GM23338 (cell line): ENCODE data around the gene NBEAL2. TPM values are rescaled to one million over a fixed set of nuclear protein-coding genes. Genes with fewer than 3 reads are reported as not detected.

ENCODE experiments used
- ATAC-seq: fragments of 200-7000 bp; cut with Tn5 transposase; 3 replicates; pipeline ENCODE4 v1.9.1; 2020
- DNase-seq: peaks from one replicate; pipeline ENCODE4 v3.0.0-alpha.2; 2015; ENCODE audit warnings: low spot score
- H2AFZ ChIP-seq: fragments of 200-600 bp; sonication (generic); 2 replicates; pipeline ENCODE4 v1.8.0; 2016; ENCODE audit warnings: antibody characterized with exemption, mild to moderate bottlenecking, moderate library complexity
- H3F3A ChIP-seq: fragments of 200-600 bp; sonication (generic); replicated peaks from 2 replicates; pipeline ENCODE4 v1.8.0; 2017; ENCODE audit warnings: antibody characterized with exemption, mixed run types, low read depth
- H3K27ac ChIP-seq: fragments of 200-600 bp; sonication (generic); 2 replicates; pipeline ENCODE4 v1.6.1; 2016; ENCODE audit warnings: low read depth
- H3K27me3 ChIP-seq: fragments of 200-600 bp; sonication (generic); 2 replicates; pipeline ENCODE4 v1.8.0; 2016; ENCODE audit warnings: mild to moderate bottlenecking, mixed run types, moderate library complexity; ENCODE audit not compliant: insufficient read depth
- H3K36me3 ChIP-seq: fragments of 200-600 bp; sonication (generic); 2 replicates; pipeline ENCODE4 v1.8.0; 2016; ENCODE audit warnings: mild to moderate bottlenecking; ENCODE audit not compliant: insufficient read depth
- H3K4me1 ChIP-seq: fragments of 200-600 bp; sonication (generic); 2 replicates; pipeline ENCODE4 v1.8.0; 2016; ENCODE audit warnings: mild to moderate bottlenecking, moderate library complexity; ENCODE audit not compliant: insufficient read depth
- H3K4me2 ChIP-seq: fragments of 200-600 bp; sonication (generic); 2 replicates; pipeline ENCODE4 v1.7.1; 2017; ENCODE audit warnings: mixed run types
- H3K4me3 ChIP-seq: fragments of 200-600 bp; sonication (generic); 2 replicates; pipeline ENCODE4 v1.6.1; 2016; ENCODE audit warnings: mixed run types
- H3K79me2 ChIP-seq: fragments of 200-600 bp; sonication (generic); replicated peaks from 2 replicates; pipeline ENCODE4 v1.8.0; 2017; ENCODE audit warnings: mild to moderate bottlenecking; ENCODE audit not compliant: insufficient read depth
- H3K9me2 ChIP-seq: fragments of 200-600 bp; sonication (generic); 2 replicates; pipeline ENCODE4 v1.8.0; 2017; ENCODE audit not compliant: insufficient read depth
- H4K20me1 ChIP-seq: fragments of 200-600 bp; sonication (generic); replicated peaks from 2 replicates; pipeline ENCODE4 v1.8.0; 2017; ENCODE audit warnings: mild to moderate bottlenecking; ENCODE audit not compliant: insufficient read depth
- H3K27ac Mint-ChIP-seq: 2 replicates; pipeline ENCODE4 v1.8.0; 2020; ENCODE audit warnings: inconsistent platforms, mild to moderate bottlenecking, moderate library complexity, mixed read lengths
- H3K27me3 Mint-ChIP-seq: 3 replicates; pipeline ENCODE4 v1.8.0; 2022; ENCODE audit warnings: low read depth, mild to moderate bottlenecking, moderate library complexity, mixed read lengths, inconsistent platforms; ENCODE audit not compliant: insufficient read depth, poor library complexity
- H3K36me3 Mint-ChIP-seq: 3 replicates; pipeline ENCODE4 v1.8.0; 2021; ENCODE audit warnings: low read depth, mild to moderate bottlenecking, inconsistent platforms, moderate library complexity, mixed read lengths
- H3K4me1 Mint-ChIP-seq: 3 replicates; pipeline ENCODE4 v1.8.0; 2020; ENCODE audit warnings: mild to moderate bottlenecking, inconsistent platforms, mixed read lengths
- H3K4me3 Mint-ChIP-seq: 3 replicates; pipeline ENCODE4 v1.8.0; 2021; ENCODE audit warnings: moderate library complexity, mild to moderate bottlenecking, inconsistent platforms, mixed read lengths
- H3K9me3 Mint-ChIP-seq: 3 replicates; pipeline ENCODE4 v1.8.0; 2020; ENCODE audit warnings: moderate library complexity, mild to moderate bottlenecking, inconsistent platforms, mixed read lengths
- CREB1 ChIP-seq: fragments of 250-450 bp; sonication (Bioruptor Pico); IDR thresholded peaks from 2 replicates; pipeline ENCODE4 v1.5.0; 2020; ENCODE audit warnings: low read depth, mild to moderate bottlenecking, moderate library complexity
- ETS1 ChIP-seq: IDR thresholded peaks from 2 replicates; pipeline ENCODE4 v1.6.1; 2016; ENCODE audit warnings: antibody characterized with exemption
- EZH2 ChIP-seq: fragments of 200-600 bp; sonication (generic); IDR thresholded peaks from one replicate; pipeline ENCODE4 v1.8.0; 2017; ENCODE audit warnings: antibody characterized with exemption, mild to moderate bottlenecking, low read depth; ENCODE audit not compliant: unreplicated experiment
- EZH2phosphoT487 ChIP-seq: fragments of 200-600 bp; sonication (generic); IDR thresholded peaks from one replicate; pipeline ENCODE4 v1.8.1; 2018; ENCODE audit warnings: antibody characterized with exemption; ENCODE audit not compliant: unreplicated experiment
- JUNB ChIP-seq: IDR thresholded peaks from one replicate; pipeline ENCODE4 v1.6.1; 2016; ENCODE audit warnings: antibody characterized with exemption; ENCODE audit not compliant: unreplicated experiment
- NANOG ChIP-seq: IDR thresholded peaks from 2 replicates; pipeline ENCODE4 v1.6.1; 2016; ENCODE audit warnings: antibody characterized with exemption, borderline replicate concordance
- POLR2AphosphoS5 ChIP-seq: IDR thresholded peaks from 2 replicates; pipeline ENCODE4 v1.6.1; 2016; ENCODE audit warnings: antibody characterized with exemption, low read depth
- REST ChIP-seq: IDR thresholded peaks from one replicate; pipeline ENCODE4 v1.6.1; 2018; ENCODE audit warnings: antibody characterized with exemption; ENCODE audit not compliant: unreplicated experiment
- STAT1 ChIP-seq: IDR thresholded peaks from one replicate; pipeline ENCODE4 v1.6.1; 2016; ENCODE audit warnings: antibody characterized with exemption; ENCODE audit not compliant: unreplicated experiment
- ZNF114 ChIP-seq: fragments of 250-450 bp; sonication (Bioruptor Pico); IDR thresholded peaks from 2 replicates; pipeline ENCODE4 v1.5.0; 2020; ENCODE audit warnings: mild to moderate bottlenecking, moderate library complexity
- ZNF331 ChIP-seq: fragments of 250-450 bp; sonication (Bioruptor Pico); IDR thresholded peaks from 2 replicates; pipeline ENCODE4 v1.5.0; 2020; ENCODE audit warnings: low read depth, mild to moderate bottlenecking, moderate library complexity
- ZNF462 ChIP-seq: fragments of 250-450 bp; sonication (Bioruptor Pico); IDR thresholded peaks from 2 replicates; pipeline ENCODE4 v1.5.0; 2020; ENCODE audit warnings: mild to moderate bottlenecking, moderate library complexity
- polyA plus RNA-seq: library from polyadenylated mRNA; unstranded; fragments of >200 nt; fragmentation: Nextera tagmentation; extraction: Ambion mirVana; gene quantifications from 2 replicates; pipeline ENCODE4 v1.2.1, GENCODE V29; 2016
- total RNA-seq: library from RNA; depleted of rRNA; stranded (reverse); fragments of >200 nt; shearing (Covaris generic); gene quantifications from 2 replicates; pipeline ENCODE4 v1.2.3, GENCODE V29; 2014
- TF ChIP-seq, protein P1 (sequence below), 2 experiments: fragments of 200-600 bp in 1 of 2; sonication (generic) in 1 of 2; conservative IDR thresholded peaks; 2 replicates each; pipeline versions ENCODE4 v1.5.1 to v1.6.1; 2016 to 2017; ENCODE audit warnings: antibody characterized with exemption in 2 of 2, low read depth in 2 of 2, mild to moderate bottlenecking in 2 of 2, moderate library complexity in 1 of 2

NBEAL2 gene
- total and polyA plus RNA-seq, 2 experiments from 2014 or later: 13.5 to 79.9 TPM

DNA sequence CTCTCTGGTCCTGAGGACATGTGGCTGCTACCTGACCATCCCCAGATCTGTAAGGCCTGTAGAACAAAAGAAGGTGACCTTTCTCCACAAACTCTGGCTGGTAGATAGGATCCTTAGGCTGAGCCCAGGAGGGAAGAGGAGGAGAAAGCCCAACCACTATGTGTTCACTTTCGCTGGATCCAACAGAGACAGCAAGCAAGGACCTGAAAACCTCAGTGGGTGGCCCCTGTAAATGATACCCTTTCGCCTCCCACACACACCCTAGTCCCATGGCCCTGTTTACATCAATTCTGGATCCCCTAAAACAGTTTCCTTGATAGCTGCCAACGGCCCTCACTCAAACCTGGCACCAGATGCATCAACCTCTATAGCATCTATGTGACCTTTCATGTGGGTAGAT is 25.3 kb upstream of the NBEAL2 start:
- H3K4me1 Mint-ChIP-seq: peaks cover 40% of the 10 kb centered on the region
- H3K27ac Mint-ChIP-seq: no peak overlapping the region
- H4K20me1 ChIP-seq: peaks cover 97% of the 10 kb centered on the region

More for the DNA sequence above, 25.3 kb upstream of the NBEAL2 start:
- Mint-ChIP-seq H3K9me3 (no peaks in the 10 kb centered on the region; the same call in 2 of the 3 replicates), H3K36me3 (peaks cover 2% of the 10 kb centered on the region; the same call in 2 of the 3 replicates), H3K27me3 (peaks cover 6% of the 10 kb centered on the region), H3K4me3 (no peak overlapping the region)
- no peak overlapping the region for H3K4me3 ChIP-seq
- H2AFZ ChIP-seq: no peak overlapping the region
- H3K27ac ChIP-seq: no peak overlapping the region
- H3K36me3 ChIP-seq: no peaks in the 10 kb centered on the region
- H3F3A ChIP-seq: no peaks in the 10 kb centered on the region
- ATAC-seq: peak; percentile 32
- TF ChIP-seq, protein P1, sequence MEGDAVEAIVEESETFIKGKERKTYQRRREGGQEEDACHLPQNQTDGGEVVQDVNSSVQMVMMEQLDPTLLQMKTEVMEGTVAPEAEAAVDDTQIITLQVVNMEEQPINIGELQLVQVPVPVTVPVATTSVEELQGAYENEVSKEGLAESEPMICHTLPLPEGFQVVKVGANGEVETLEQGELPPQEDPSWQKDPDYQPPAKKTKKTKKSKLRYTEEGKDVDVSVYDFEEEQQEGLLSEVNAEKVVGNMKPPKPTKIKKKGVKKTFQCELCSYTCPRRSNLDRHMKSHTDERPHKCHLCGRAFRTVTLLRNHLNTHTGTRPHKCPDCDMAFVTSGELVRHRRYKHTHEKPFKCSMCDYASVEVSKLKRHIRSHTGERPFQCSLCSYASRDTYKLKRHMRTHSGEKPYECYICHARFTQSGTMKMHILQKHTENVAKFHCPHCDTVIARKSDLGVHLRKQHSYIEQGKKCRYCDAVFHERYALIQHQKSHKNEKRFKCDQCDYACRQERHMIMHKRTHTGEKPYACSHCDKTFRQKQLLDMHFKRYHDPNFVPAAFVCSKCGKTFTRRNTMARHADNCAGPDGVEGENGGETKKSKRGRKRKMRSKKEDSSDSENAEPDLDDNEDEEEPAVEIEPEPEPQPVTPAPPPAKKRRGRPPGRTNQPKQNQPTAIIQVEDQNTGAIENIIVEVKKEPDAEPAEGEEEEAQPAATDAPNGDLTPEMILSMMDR (conservative IDR thresholded peaks at IDR 0.05; ENCODE audit: low read depth in 2 of 2): no peak
- no peak for TF ChIP-seq POLR2AphosphoS5
- TF ChIP-seq REST: no peak
- TF ChIP-seq ETS1: no peak
- TF ChIP-seq CREB1 (CRISPR knock-in tag): no peak
- TF ChIP-seq JUNB: no peak
- TF ChIP-seq EZH2phosphoT487: no peak
- TF ChIP-seq ZNF462: no peak
- TF ChIP-seq ZNF331: no peak
- TF ChIP-seq NANOG: no peak
- no peak for TF ChIP-seq STAT1
- no peak for TF ChIP-seq EZH2
- TF ChIP-seq ZNF114 (CRISPR knock-in tag): no peak
- H3K4me2 ChIP-seq: no peak overlapping the region
- peaks cover 98% of the 10 kb centered on the region for H3K79me2 ChIP-seq
- no peak for DNase-seq
- no peaks in the 10 kb centered on the region for H3K27me3 ChIP-seq
- peaks cover 4% of the 10 kb centered on the region; the same call in 1 of the 2 replicates for H3K4me1 ChIP-seq
- no peaks in the 10 kb centered on the region for H3K9me2 ChIP-seq
